Muscle layer of colon (tissue), 2 donors: ENCODE data around the gene WIPF3.

ENCODE experiments used
- H3K27ac ChIP-seq: one replicate; pipeline ENCODE4 v1.7.0; 2013; ENCODE audit warnings: low read depth, mild to moderate bottlenecking, low read length, moderate library complexity
- H3K27me3 ChIP-seq, 2 donors: one replicate each; pipeline ENCODE4 v1.7.0; 2013; ENCODE audit warnings: low read length in 2 of 2, mild to moderate bottlenecking in 2 of 2; ENCODE audit not compliant: insufficient read depth in 2 of 2, control insufficient read depth in 1 of 2
- H3K36me3 ChIP-seq: one replicate; pipeline ENCODE4 v1.7.0; 2013; ENCODE audit warnings: mild to moderate bottlenecking, low read length; ENCODE audit not compliant: insufficient read depth
- H3K4me1 ChIP-seq: one replicate; pipeline ENCODE4 v1.7.0; 2013; ENCODE audit warnings: mild to moderate bottlenecking, low read length; ENCODE audit not compliant: insufficient read depth
- H3K4me3 ChIP-seq, 2 donors: one replicate each; pipeline ENCODE4 v1.7.0; 2013; ENCODE audit warnings: low read length in 2 of 2, low read depth in 1 of 2, mild to moderate bottlenecking in 1 of 2, moderate library complexity in 1 of 2
- H3K9ac ChIP-seq: one replicate; pipeline ENCODE4 v1.7.0; 2013; ENCODE audit warnings: low read length
- H3K9me3 ChIP-seq: one replicate; pipeline ENCODE4 v1.7.0; 2013; ENCODE audit warnings: mild to moderate bottlenecking, low read length
- donor health status: abdominal sarcoma.
- donor health status: Adenocarcinoma of cecum.

Gene WIPF3

DNA sequence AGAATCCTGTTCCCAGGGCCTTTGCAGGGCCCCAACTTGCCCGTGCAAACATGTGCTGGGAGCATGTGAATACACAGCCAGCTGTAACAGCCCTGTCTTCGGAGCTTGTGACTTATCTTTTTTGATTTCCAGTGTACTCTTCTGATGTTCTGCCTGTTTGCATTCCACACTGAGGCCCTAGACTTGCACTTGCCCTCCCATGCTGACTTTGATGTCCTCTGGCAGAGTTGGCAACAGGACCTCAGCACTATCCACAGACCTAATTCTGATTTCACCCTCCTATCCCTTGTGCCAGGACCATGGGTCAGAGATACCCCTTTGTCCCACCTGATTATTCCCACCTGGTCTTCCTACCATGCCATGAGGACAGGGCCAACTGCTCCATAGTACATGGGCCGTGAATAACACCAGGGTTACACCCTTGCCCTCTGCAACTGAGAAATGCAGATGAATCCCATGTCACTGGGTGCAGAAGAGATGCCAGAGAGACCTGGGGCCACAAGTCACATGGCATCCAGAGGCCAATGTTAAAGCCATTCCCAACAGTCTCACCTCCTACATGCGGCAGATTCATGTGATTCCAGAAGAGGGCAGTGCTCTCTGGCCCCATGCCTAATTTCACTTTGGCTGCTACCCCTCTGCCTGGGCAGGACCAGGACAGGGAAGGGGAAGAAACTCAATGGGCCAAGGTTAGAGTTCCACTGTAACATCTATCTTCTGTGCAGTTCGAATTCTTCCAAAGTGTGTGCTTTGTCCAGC is 140.3 kb downstream of the WIPF3 start:
- peaks cover 38% of the 10 kb centered on the region for H3K36me3 ChIP-seq
- no peak overlapping the region for H3K27ac ChIP-seq
- H3K4me1 ChIP-seq: no peaks in the 10 kb centered on the region
- H3K9me3 ChIP-seq: no peaks in the 10 kb centered on the region
- H3K27me3 ChIP-seq: no peaks in the 10 kb centered on the region
- no peak overlapping the region for H3K4me3 ChIP-seq
- no peak overlapping the region for H3K9ac ChIP-seq

- Histone ChIP-seq H3K4me3 (no peak overlapping the region), H3K4me1 (no peaks in the 10 kb centered on the region), H3K9me3 (no peaks in the 10 kb centered on the region), H3K27ac (no peak overlapping the region), H3K36me3 (peaks cover 37% of the 10 kb centered on the region), H3K9ac (no peak overlapping the region), H3K27me3 (no peaks in the 10 kb centered on the region)
Measured at GRCh38 chr7:29948587-29948986, 142.3 kb downstream of the WIPF3 start.

DNA sequence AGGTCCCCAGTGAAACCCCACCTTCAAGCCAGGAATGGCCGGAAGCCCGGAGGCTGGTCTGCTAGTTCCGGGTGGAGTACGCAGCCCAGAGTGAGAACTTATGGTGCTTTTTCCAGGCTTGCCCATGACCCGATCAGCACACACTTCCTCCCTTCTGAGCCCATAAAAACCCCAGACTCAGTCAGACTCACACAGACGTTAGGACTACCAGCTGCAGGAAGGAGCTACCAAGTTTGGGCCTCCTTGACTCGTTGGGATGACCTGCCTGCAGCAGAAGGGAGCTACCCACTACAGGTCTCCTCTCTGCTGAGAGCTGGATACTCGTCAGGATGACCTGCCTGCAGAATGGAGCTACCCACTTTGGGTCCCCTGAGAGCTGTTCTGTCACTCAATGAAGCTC is 144.2 kb downstream of the WIPF3 start:
- H3K9me3 ChIP-seq: no peaks in the 10 kb centered on the region
- no peak overlapping the region for H3K9ac ChIP-seq
- no peak overlapping the region for H3K4me3 ChIP-seq
- H3K27me3 ChIP-seq: no peaks in the 10 kb centered on the region
- H3K4me1 ChIP-seq: no peaks in the 10 kb centered on the region
- H3K27ac ChIP-seq: no peak overlapping the region
- H3K36me3 ChIP-seq: peaks cover 31% of the 10 kb centered on the region

- Histone ChIP-seq H3K27ac (no peak overlapping the region), H3K4me1 (no peaks in the 10 kb centered on the region), H3K27me3 (no peaks in the 10 kb centered on the region), H3K36me3 (peaks cover 31% of the 10 kb centered on the region), H3K9me3 (no peaks in the 10 kb centered on the region), H3K4me3 (no peak overlapping the region), H3K9ac (no peak overlapping the region)
Measured at GRCh38 chr7:29951206-29951605, 144.9 kb downstream of the WIPF3 start.

DNA sequence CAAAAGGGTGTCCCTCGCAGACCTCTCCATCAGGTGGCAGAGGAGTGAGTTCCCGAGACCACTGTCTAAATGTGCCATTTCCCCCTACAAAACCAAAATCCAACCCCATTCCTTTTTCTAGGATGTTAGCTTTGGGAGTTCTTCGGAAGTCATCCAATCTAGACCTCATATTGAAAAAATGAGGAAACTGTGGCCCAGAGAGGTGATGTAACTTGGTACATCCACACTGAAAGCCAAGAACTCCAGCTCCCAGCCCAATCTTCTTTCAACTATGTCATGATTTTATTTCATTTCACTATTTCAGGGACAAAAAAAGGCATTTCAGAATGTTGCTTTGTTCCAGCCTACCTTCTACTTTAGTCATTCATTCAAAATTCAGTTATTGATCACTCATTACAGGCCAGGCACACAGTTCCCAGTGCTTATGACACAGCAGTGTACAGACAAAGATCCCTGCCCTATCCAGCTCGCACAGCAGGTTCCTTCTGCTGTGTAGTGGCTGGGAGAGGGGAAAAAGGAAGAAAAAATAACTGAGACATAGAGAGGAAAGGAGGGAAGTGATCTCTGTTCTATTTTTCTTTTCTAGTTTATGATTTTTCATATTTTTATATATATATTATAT is 147.5 kb downstream of the WIPF3 start:
- H3K4me3 ChIP-seq: no peak overlapping the region
- peaks cover 25% of the 10 kb centered on the region for H3K36me3 ChIP-seq
- no peak overlapping the region for H3K9ac ChIP-seq
- H3K27ac ChIP-seq: no peak overlapping the region
- H3K9me3 ChIP-seq: no peaks in the 10 kb centered on the region
- H3K27me3 ChIP-seq: no peaks in the 10 kb centered on the region
- no peaks in the 10 kb centered on the region for H3K4me1 ChIP-seq

GRCh38 chr7:29955075-29955792 is 148.9 kb downstream of the WIPF3 start:
- Histone ChIP-seq H3K4me1 (no peaks in the 10 kb centered on the region), H3K9ac (no peak overlapping the region), H3K9me3 (no peaks in the 10 kb centered on the region), H3K36me3 (peaks cover 25% of the 10 kb centered on the region), H3K4me3 (no peak overlapping the region), H3K27ac (no peak overlapping the region), H3K27me3 (no peaks in the 10 kb centered on the region)

- Histone ChIP-seq H3K4me1 (no peaks in the 10 kb centered on the region), H3K27ac (no peak overlapping the region), H3K4me3 (no peak overlapping the region), H3K9ac (no peak overlapping the region), H3K27me3 (no peaks in the 10 kb centered on the region), H3K9me3 (no peaks in the 10 kb centered on the region), H3K36me3 (peaks cover 20% of the 10 kb centered on the region)
Measured at GRCh38 chr7:29955799-29956486, 149.6 kb downstream of the WIPF3 start.

GRCh38 chr7:29956487-29956836 is 150.2 kb downstream of the WIPF3 start:
- Histone ChIP-seq H3K4me1 (no peaks in the 10 kb centered on the region), H3K27ac (no peak overlapping the region), H3K27me3 (no peaks in the 10 kb centered on the region), H3K4me3 (no peak overlapping the region), H3K36me3 (peaks cover 15% of the 10 kb centered on the region), H3K9ac (no peak overlapping the region), H3K9me3 (no peaks in the 10 kb centered on the region)

GRCh38 chr7:29957521-29958310 is 151.4 kb downstream of the WIPF3 start:
- Histone ChIP-seq H3K36me3 (peaks cover 3% of the 10 kb centered on the region), H3K4me1 (no peaks in the 10 kb centered on the region), H3K9ac (no peak overlapping the region), H3K9me3 (no peaks in the 10 kb centered on the region), H3K4me3 (no peak overlapping the region), H3K27me3 (no peaks in the 10 kb centered on the region), H3K27ac (no peak overlapping the region)

DNA sequence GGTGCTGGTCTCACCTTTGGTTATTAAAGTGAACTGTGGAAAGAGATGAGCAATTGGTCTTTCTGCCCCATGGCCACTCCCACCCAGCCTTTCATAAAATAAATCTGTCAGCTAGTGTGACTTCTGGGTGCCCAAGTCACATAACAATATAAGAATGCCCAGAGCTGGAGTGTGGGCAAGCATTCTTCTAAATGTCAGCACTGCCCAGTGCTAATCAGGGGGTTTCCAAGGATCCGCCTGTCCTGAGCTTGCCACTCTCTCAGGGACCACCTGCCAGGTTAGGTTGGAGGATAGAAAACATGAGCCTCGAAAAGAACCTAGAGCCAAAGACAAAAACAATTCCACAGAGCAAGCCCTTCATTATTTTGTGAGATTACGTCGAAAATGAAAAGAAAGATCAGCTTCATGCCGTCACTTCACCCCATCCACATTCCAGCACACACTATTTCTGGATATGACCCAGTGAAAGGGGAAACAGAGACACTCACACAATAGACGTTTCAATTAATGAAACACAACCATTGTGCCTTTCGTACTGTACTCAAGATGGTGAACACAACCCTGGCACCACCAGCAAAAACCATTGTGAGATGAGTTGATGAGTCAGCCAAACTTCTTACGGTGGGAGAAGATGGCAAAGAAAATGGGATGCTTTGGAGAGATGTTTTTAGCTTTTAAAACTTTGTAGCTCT is 152.5 kb downstream of the WIPF3 start:
- Histone ChIP-seq H3K27me3 (no peaks in the 10 kb centered on the region), H3K4me3 (no peak overlapping the region), H3K9me3 (no peaks in the 10 kb centered on the region), H3K4me1 (no peaks in the 10 kb centered on the region), H3K9ac (no peak overlapping the region), H3K27ac (no peak overlapping the region), H3K36me3 (no peaks in the 10 kb centered on the region)
